Uterus (tissue), 2 donors: ENCODE results near the gene ENTPD1.

Experiments used
- POLR2A ChIP-seq, 2 donors: fragments of 450-650 bp; IDR thresholded peaks; one replicate each; pipeline ENCODE4 v1.6.1; 2016; ENCODE audit warnings: antibody characterized with exemption in 2 of 2, mild to moderate bottlenecking in 1 of 2, moderate library complexity in 1 of 2
- TF ChIP-seq, protein P1 (sequence below), 4 experiments: fragments of 200-600 bp in 2 of 4; fragments of 450-650 bp in 2 of 4; sonication (generic) in 2 of 4; IDR thresholded peaks; one replicate each; pipeline ENCODE4 v1.5.1; 2016 to 2019; ENCODE audit warnings: antibody characterized with exemption in 4 of 4, mild to moderate bottlenecking in 2 of 4, moderate library complexity in 1 of 4

GRCh38 chr10:95864906-95865813, 109.2 kb downstream of the ENTPD1 start:
- TF ChIP-seq POLR2A (IDR thresholded peaks at IDR 0.05) = no peak
- TF ChIP-seq, protein P1, sequence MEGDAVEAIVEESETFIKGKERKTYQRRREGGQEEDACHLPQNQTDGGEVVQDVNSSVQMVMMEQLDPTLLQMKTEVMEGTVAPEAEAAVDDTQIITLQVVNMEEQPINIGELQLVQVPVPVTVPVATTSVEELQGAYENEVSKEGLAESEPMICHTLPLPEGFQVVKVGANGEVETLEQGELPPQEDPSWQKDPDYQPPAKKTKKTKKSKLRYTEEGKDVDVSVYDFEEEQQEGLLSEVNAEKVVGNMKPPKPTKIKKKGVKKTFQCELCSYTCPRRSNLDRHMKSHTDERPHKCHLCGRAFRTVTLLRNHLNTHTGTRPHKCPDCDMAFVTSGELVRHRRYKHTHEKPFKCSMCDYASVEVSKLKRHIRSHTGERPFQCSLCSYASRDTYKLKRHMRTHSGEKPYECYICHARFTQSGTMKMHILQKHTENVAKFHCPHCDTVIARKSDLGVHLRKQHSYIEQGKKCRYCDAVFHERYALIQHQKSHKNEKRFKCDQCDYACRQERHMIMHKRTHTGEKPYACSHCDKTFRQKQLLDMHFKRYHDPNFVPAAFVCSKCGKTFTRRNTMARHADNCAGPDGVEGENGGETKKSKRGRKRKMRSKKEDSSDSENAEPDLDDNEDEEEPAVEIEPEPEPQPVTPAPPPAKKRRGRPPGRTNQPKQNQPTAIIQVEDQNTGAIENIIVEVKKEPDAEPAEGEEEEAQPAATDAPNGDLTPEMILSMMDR (IDR thresholded peaks at IDR 0.05) = peak; percentile 49 to 76 (median 68)
